ENCODE measurements around the gene CAV1. TPM values are rescaled to one million over a fixed set of nuclear protein-coding genes. Genes with fewer than 3 reads are reported as not detected.

Gene CAV1
- total RNA-seq, 1 experiment from 2014 or later: 20.2 TPM

DNA sequence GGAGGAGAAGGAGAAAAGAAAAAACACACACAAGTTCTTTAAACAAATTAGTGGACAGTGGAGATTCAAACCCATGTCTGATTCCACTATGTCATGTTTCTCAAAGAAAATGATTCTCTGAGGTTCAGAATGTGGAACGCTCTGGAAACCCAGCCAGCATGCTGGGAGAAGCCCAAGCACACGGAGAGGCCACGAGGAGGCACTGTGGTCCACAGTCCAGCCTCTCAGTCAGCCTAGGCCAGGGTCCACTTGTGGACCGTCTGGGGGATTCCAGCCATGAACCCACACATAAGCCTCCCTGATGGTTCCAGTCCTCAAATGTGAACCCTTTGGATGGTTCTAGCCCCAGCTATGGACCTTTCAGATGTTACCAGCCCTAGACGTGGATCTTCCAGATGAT is 73.4 kb downstream of the CAV1 start:
- Histone ChIP-seq H3K4ac (ENCODE audit: low read depth, low read length) (no peak overlapping the region), H3K27me3 (ENCODE audit: insufficient read depth, low read length) (no peaks in the 10 kb centered on the region), H2AFZ (ENCODE audit: low read length) (no peak overlapping the region), H4K8ac (replicated peaks; ENCODE audit: insufficient read length, low read depth, low read length) (no peak overlapping the region), H3K9ac (ENCODE audit: extremely low read depth, insufficient read length, low read length) (no peak overlapping the region), H3K23me2 (ENCODE audit: insufficient read length, low read depth, low read length, poor library complexity, severe bottlenecking) (no peaks in the 10 kb centered on the region), H2BK15ac (ENCODE audit: low read depth, low read length) (no peak overlapping the region), H4K20me1 (ENCODE audit: control insufficient read depth, insufficient read depth, insufficient read length) (no peaks in the 10 kb centered on the region), H3K23ac (ENCODE audit: insufficient read length, low read depth, low read length) (no peak overlapping the region), H2BK5ac (ENCODE audit: insufficient read length, low read length) (no peak overlapping the region), H3K14ac (ENCODE audit: insufficient read depth, low read length) (no peak overlapping the region), H3K4me2 (ENCODE audit: insufficient read depth, insufficient read length, low read length) (no peak overlapping the region), H3K18ac (ENCODE audit: insufficient read length, low read depth, low read length) (no peak overlapping the region), H3K79me2 (ENCODE audit: insufficient read depth, low read length) (no peaks in the 10 kb centered on the region), H2BK120ac (ENCODE audit: low read depth, low read length, poor library complexity, severe bottlenecking) (no peak overlapping the region), H3K4me1 (ENCODE audit: insufficient read depth, low read length) (no peaks in the 10 kb centered on the region), H4K91ac (ENCODE audit: insufficient read length, low read depth, low read length) (no peak overlapping the region), H2AK5ac (ENCODE audit: insufficient read length, low read length) (no peak overlapping the region), H3T11ph (ENCODE audit: low read length) (no peak overlapping the region), H3K27ac (ENCODE audit: insufficient read length, low read depth, low read length) (no peak overlapping the region), H3K56ac (ENCODE audit: insufficient read length, low read depth, low read length) (no peak overlapping the region), H3K9me3 (ENCODE audit: control insufficient read depth, low read depth, low read length) (no peaks in the 10 kb centered on the region), H4K5ac (ENCODE audit: insufficient read length, low read depth, low read length) (no peak overlapping the region), H2BK12ac (ENCODE audit: insufficient read length, low read depth, low read length) (no peak overlapping the region), H2BK20ac (ENCODE audit: low read depth, low read length, poor library complexity, severe bottlenecking) (no peak overlapping the region), H3K79me1 (ENCODE audit: insufficient read depth, low read depth, low read length, poor library complexity, severe bottlenecking) (no peaks in the 10 kb centered on the region)
- H3K27ac Mint-ChIP-seq: no peak overlapping the region
- TF ChIP-seq, protein P1, sequence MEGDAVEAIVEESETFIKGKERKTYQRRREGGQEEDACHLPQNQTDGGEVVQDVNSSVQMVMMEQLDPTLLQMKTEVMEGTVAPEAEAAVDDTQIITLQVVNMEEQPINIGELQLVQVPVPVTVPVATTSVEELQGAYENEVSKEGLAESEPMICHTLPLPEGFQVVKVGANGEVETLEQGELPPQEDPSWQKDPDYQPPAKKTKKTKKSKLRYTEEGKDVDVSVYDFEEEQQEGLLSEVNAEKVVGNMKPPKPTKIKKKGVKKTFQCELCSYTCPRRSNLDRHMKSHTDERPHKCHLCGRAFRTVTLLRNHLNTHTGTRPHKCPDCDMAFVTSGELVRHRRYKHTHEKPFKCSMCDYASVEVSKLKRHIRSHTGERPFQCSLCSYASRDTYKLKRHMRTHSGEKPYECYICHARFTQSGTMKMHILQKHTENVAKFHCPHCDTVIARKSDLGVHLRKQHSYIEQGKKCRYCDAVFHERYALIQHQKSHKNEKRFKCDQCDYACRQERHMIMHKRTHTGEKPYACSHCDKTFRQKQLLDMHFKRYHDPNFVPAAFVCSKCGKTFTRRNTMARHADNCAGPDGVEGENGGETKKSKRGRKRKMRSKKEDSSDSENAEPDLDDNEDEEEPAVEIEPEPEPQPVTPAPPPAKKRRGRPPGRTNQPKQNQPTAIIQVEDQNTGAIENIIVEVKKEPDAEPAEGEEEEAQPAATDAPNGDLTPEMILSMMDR (conservative IDR thresholded peaks at IDR 0.05): peak; percentile 57; the same call in 2 of the 3 replicates
- H3K4me3 Mint-ChIP-seq: no peak overlapping the region
- no peak for DNase-seq
- H3K9me3 Mint-ChIP-seq: no peaks in the 10 kb centered on the region
- WGBS (ENCODE audit: extremely low coverage, insufficient read length, low lambda C conversion rate): no CpG with 5 or more reads among the region's 5 CpGs
- no peaks in the 10 kb centered on the region for H3K27me3 Mint-ChIP-seq (ENCODE audit: low read depth)
- H3K4me1 Mint-ChIP-seq: peaks cover 4% of the 10 kb centered on the region in 2 experiments
- no peaks in the 10 kb centered on the region for H3K36me3 Mint-ChIP-seq (ENCODE audit: insufficient read depth in 1 of 3, low read depth in 3 of 3)

Data from H9 (cell line).